Stimulated activated CD4-positive, alpha-beta T cell treated with anti-CD3 and anti-CD28 coated beads, Interleukin-1b, Interleukin-23, amount 100 ng/mL, for 24 hours (primary cell): ENCODE results near the gene SENP6.
"Not testable (repeated sequence)": the region's sequence is repeated elsewhere in the genome, so short reads cannot be mapped to it uniquely, and the experiment has no call there.

ENCODE experiments used
- DNase-seq, 4 experiments: peaks; one replicate each; pipeline ENCODE4 v3.0.0-alpha.2; 2020; ENCODE audit warnings: low read depth in 4 of 4, low spot score in 1 of 4

SENP6 gene

GRCh38 chr6:75656479-75656878, 54.8 kb downstream of the SENP6 start:
- DNase-seq: no peak

GRCh38 chr6:75657327-75657726, 55.6 kb downstream of the SENP6 start:
- DNase-seq: no peak

DNA sequence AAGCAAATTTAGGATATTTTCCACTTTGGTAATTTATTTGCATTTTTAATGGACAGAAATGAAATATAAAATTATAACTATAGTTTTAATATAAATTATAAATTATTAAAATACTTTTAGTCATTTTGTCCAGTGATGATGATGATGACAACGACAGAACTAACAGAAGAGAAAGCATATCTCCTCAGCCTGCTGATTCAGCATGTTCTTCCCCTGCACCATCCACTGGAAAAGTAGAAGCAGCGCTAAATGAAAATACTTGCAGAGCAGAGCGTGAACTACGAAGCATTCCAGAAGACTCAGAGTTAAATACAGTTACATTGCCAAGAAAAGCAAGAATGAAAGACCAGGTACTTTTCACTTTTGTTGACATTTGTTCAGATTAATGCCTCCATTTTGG, 64.9 kb downstream of the SENP6 start:
- no peak for DNase-seq

DNA sequence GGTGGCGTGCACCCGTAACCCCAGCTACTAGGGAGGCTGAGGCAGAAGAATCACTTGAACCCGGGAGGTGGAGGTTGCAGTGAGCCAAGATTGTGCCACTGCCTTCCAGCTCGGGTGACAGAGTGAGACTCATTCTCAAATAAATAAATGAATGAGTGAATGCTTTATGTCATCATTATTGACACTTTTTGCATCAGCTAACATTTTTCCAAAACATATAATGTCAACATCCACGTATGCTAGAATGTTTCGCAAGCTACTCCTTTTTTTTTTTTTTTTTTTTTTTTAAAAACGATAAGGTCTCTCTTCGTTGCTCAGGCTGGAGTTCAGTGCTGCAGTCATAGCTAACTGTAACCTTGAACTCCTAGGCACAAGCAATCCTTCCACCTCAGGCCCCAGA, 72.2 kb downstream of the SENP6 start:
- no peak for DNase-seq

DNA sequence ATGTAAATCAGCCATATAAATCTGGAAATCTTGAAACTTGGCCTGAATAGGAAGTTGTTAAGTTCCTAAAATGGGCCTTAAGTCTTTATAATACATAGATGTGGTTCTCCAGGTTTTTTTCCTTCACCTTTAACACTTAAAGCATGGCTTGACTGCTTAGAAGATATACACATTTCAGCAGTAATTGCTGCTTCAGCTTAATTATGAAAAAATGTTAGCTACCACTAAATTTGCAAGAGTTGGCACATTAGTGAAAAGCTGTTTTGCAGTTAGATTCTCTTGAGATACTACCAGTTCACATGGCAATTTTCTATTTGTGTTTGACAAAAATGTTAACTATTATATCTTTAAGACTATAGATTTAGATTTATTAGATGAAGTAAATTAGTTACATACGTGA, 74.7 kb downstream of the SENP6 start:
- DNase-seq: no peak

- not testable (repeated sequence) for DNase-seq
Measured at GRCh38 chr6:75682548-75682947, 80.9 kb downstream of the SENP6 start.

DNA sequence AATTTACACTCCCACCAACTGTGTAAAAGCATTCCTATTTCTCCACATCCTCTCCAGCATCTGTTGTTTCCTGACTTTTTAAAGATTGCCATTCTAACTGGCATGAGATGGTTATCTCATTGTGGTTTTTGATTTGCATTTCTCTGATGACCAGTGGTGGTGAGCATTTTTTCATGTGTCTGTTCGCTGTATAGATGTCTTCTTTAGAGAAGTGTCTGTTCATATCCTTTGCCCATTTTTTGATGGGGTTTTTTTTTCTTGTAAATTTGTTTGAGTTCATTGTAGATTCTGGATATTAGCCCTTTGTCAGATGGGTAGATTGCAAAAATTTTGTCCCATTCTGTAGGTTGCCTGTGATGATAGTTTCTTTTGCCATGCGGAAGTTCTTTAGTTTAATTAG, 81.3 kb downstream of the SENP6 start:
- DNase-seq: not testable (repeated sequence)

DNA sequence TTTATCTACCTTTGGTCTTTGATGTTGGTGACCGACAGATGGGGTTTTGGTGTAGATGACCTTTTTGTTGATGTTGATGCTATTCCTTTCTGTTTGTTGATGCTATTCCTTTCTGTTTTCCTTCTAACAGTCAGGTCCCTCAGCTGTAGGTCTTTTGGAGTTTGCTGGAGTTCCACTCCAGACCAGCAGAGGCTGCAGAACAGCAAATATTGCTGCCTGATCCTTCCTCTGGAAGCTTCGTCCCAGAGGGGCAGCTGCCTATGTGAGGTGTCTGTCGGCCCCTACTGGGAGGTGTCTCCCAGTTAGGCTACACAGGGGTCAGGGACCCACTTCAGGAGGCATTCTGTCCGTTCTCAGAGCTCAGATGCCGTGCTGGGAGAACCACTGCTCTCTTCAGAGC, 85.9 kb downstream of the SENP6 start:
- not testable (repeated sequence) for DNase-seq

DNA sequence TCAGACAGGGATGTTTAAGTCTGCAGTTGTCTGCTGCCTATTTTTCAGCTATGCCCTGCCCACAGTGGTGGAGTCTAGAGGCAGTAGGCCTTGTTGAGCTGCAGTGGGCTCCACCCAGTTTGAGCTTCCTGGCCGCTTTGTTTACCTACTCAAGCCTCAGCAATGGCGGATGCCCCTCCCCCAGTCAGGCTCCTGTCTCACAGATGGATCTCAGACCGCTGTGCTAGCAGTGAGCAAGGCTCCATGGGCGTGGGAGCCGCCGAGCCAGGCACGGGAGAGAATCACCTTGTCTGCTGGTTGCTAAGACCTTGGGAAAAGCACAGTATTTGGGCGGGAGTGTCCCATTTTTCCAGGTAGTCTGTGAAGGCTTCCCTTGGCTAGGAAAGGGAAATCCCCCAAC, 86.3 kb downstream of the SENP6 start:
- DNase-seq: not testable (repeated sequence)

DNA sequence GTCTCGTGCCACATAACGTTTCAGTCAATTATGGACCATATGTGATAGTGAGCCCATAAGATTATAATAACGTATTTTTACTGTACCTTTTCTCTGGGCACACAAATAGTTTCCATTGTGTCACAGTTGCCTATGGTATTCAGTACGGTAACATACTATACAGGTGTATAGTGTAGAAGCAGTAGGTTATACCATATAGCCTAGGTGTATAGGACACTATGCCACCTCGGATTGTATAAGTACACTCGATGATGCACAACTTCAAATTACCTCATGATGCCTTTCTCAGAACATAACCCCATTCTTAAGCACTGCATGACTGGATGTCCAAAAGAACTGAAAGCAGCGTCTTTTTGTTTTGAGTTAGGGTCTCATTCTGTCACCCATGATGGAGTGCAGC, 87.9 kb downstream of the SENP6 start:
- no peak for DNase-seq

DNA sequence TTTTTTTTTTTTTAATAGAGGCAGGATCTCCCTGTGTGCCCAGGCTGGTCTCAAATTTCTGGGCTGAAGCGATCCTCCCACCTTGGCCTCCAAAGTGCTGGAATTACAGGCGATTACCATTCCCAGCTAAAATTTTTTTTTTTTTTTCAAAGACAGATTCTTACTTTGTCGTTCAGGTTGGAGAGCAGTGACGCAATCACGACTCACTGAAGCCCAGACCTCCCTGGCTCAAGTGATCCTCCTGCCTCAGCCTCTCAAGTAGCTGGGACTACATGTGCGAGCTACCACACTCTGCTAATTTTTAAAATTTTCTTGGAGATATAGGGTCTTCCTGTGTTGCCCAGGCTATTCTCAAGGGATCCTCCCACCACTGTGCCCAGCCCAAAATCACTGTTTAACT, 89.3 kb downstream of the SENP6 start:
- no peak for DNase-seq

DNA sequence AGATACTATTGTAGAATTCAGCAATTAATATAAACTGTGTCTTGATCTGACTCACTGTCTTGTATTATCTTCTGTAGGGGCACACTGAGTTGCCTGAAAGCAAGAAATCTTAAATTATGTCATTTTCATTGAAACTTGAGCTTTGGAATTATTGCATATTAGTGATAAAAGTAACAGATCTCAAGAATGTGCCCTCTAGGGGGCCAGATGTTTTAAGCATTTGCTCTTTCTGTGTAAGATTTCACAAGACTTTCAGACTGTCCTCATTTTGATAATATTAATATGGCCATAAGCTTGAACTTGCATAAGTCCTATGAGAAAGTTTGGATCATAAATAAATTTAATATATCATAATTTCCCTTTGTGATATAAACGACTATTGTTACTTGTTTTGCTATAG, 91.9 kb downstream of the SENP6 start:
- no peak for DNase-seq

DNA sequence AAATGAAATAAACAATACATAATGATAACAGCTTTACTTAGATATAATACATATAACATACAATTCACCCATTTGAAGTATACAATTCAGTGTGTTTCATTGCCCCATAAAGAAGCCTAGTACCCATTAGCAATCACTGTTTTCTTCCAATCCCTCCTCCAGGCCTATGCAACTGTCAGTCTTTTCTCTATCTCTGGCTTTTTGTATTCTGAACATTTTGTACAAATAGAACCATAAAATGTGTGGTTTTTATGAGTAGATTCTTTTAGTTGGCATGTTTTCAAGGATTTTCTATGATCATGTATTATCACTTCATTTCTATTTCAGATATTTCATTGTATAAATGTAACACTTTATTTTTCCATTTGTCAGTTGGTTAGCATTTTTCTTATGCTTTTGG, 92.7 kb downstream of the SENP6 start:
- no peak for DNase-seq

- DNase-seq: not testable (repeated sequence)
Measured at GRCh38 chr6:75708334-75708733, 106.7 kb downstream of the SENP6 start.

GRCh38 chr6:75711173-75711572, 109.5 kb downstream of the SENP6 start:
- DNase-seq: no peak

GRCh38 chr6:75719133-75719532, 117.5 kb downstream of the SENP6 start:
- DNase-seq: no peak

DNA sequence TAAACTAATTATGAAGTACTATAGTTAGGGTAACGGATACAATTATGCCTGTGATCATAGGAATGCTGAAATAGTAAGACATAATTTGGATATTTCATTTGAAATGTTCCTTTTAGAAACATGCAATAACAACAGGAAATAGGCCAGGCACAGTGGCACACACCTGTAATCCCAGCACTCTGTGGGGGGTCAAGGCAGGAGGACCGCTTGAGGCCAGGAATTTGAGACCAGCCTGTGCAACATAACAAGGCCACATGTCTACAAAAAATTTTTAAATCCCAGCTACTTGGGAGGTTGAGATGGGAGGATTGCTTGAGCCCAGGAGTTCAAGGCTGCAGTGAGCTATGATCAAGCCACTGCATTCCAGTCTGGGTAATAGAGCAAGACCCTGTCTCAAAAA, 121.7 kb downstream of the SENP6 start:
- DNase-seq: no peak

GRCh38 chr6:75727206-75727605, 125.5 kb downstream of the SENP6 start:
- no peak for DNase-seq

GRCh38 chr6:75731029-75731428, 129.3 kb downstream of the SENP6 start:
- not testable (repeated sequence) for DNase-seq

- DNase-seq: no peak
Measured at GRCh38 chr6:75735491-75736186, 134.0 kb downstream of the SENP6 start.

DNA sequence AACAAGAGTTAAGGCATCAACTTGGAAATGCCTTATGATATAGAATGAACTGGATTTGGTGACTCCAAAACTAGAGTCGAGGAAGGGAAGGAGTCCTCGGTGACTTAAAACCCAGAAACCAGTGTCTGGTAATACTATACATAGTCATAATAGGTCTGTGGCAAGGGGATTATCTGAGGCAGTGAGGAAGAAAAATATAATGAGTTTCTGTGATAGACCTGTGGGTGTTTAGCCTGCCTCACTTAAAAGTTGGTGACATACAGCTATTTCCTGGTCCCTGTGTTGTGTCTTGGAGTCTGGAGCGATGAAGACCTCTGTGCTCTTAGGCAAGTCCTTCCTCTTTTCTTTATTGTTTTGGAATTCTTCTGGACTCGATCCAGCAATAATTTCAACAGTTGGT, 142.3 kb downstream of the SENP6 start:
- no peak for DNase-seq

DNA sequence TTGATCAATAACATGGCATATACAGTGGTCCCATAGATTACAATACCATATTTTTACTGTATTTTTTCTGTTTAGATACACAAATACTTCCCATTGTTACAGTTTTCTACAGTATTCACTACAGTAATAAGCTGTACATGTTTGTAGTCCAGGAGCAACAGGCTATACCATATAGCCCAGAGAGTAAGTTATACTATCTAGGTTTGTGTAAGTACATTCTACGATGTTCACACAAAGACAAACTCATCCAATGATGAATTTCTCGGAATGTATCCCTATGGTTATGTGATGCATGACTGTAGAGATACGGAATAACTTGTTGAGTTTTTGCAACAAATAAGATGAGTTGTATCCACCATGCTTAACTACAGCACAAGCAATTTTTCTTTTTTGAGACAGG, 143.7 kb downstream of the SENP6 start:
- DNase-seq: no peak

DNA sequence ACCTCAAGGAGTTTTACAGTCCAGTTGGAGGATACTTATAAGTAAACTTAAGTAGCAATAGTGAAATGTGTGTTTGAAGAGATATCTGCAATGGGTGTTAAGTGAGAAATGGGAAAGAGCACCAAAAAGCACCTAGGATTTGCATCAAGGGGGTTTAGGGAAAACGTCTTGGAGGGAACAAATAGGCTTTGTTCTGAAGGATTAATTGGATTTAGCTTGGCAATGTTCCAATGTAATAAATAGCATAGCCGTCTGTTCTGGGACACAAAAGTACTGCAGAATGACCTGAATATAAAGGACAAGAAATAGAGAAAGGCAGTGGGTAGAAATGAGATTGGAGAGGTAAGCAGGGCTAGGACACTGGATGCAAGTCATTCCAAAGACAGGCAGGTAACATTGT, 144.5 kb downstream of the SENP6 start:
- no peak for DNase-seq
